Muscle of leg (tissue), 11 donors: ENCODE measurements around the gene MOB3B. TPM values are rescaled to one million over a fixed set of nuclear protein-coding genes. Genes with fewer than 3 reads are reported as not detected.

Source experiments
- DNase-seq: peaks from one replicate; pipeline ENCODE4 v3.0.0; 2013
- H3K27ac ChIP-seq: one replicate; pipeline ENCODE4 v1.5.1; 2013; ENCODE audit warnings: mild to moderate bottlenecking, low read length, control low read depth
- H3K27me3 ChIP-seq: one replicate; pipeline ENCODE4 v1.6.1; 2013; ENCODE audit warnings: low read length; ENCODE audit not compliant: control insufficient read depth, insufficient read depth
- H3K36me3 ChIP-seq: one replicate; pipeline ENCODE4 v1.6.1; 2013; ENCODE audit warnings: low read length; ENCODE audit not compliant: control insufficient read depth, insufficient read depth
- H3K4me1 ChIP-seq: one replicate; pipeline ENCODE4 v1.6.1; 2013; ENCODE audit warnings: low read length; ENCODE audit not compliant: control insufficient read depth, insufficient read depth
- H3K4me3 ChIP-seq: one replicate; pipeline ENCODE4 v1.5.1; 2013; ENCODE audit warnings: low read length, control low read depth
- H3K9me3 ChIP-seq: replicated peaks from 2 replicates; pipeline ENCODE4 v1.6.1; 2013; ENCODE audit warnings: low read depth, low read length; ENCODE audit not compliant: control insufficient read depth
- WGBS: methylation state at CpG from one replicate; pipeline ENCODE4 v1.1.5; 2013; ENCODE audit warnings: missing lambda C conversion rate; ENCODE audit not compliant: insufficient coverage; 5-methylcytosine and 5-hydroxymethylcytosine counted together
- polyA plus RNA-seq, 8 donors: library from polyadenylated mRNA; unstranded; fragments of 120-200 nt; gene quantifications; one replicate each; pipeline versions ENCODE4 v1.2.1 to v1.2.3, GENCODE V29; 2013; ENCODE audit warnings: inconsistent platforms in 1 of 8, low replicate concordance in 1 of 8; ENCODE audit not compliant: insufficient read length in 8 of 8, insufficient read depth in 1 of 8
- total RNA-seq: library from RNA; stranded (reverse); fragments of 120-200 nt; gene quantifications from one replicate; pipeline ENCODE4 v1.2.4, GENCODE V29; 2013

Gene MOB3B
- total and polyA plus RNA-seq, 9 donors = 1.4 to 4.3 (median 2.6) TPM

GRCh38 chr9:27350382-27350976, 179.1 kb downstream of the MOB3B start:
- no peak overlapping the region for H3K27ac ChIP-seq
- H3K27me3 ChIP-seq = no peaks in the 10 kb centered on the region
- no peaks in the 10 kb centered on the region for H3K9me3 ChIP-seq
- DNase-seq = no peak
- no peak overlapping the region for H3K4me3 ChIP-seq
- 92% methylated on average over 3 of the region's 5 CpGs for WGBS
- peaks cover 20% of the 10 kb centered on the region for H3K4me1 ChIP-seq
- no peaks in the 10 kb centered on the region for H3K36me3 ChIP-seq

GRCh38 chr9:27349698-27350080, 179.9 kb downstream of the MOB3B start:
- Histone ChIP-seq H3K4me3 (no peak overlapping the region), H3K27ac (no peak overlapping the region), H3K4me1 (peaks cover 20% of the 10 kb centered on the region), H3K9me3 (no peaks in the 10 kb centered on the region), H3K27me3 (no peaks in the 10 kb centered on the region), H3K36me3 (no peaks in the 10 kb centered on the region)
- 44% methylated on average over 1 of the region's 1 CpG for WGBS
- DNase-seq = no peak

- peak; percentile 62 for DNase-seq
- no peaks in the 10 kb centered on the region for H3K36me3 ChIP-seq
- 70% methylated on average over 3 of the region's 5 CpGs for WGBS
- H3K9me3 ChIP-seq = no peaks in the 10 kb centered on the region
- no peaks in the 10 kb centered on the region for H3K27me3 ChIP-seq
- no peak overlapping the region for H3K27ac ChIP-seq
- H3K4me3 ChIP-seq = no peak overlapping the region
- H3K4me1 ChIP-seq = peaks cover 19% of the 10 kb centered on the region
Observed at GRCh38 chr9:27348785-27349697, 180.6 kb downstream of the MOB3B start.

GRCh38 chr9:27347889-27348288, 181.7 kb downstream of the MOB3B start:
- 100% methylated on average over 1 of the region's 1 CpG for WGBS
- Histone ChIP-seq H3K4me1 (peaks cover 10% of the 10 kb centered on the region), H3K27ac (no peak overlapping the region), H3K9me3 (no peaks in the 10 kb centered on the region), H3K36me3 (no peaks in the 10 kb centered on the region), H3K4me3 (no peak overlapping the region), H3K27me3 (no peaks in the 10 kb centered on the region)
- DNase-seq = no peak

- peaks cover 14% of the 10 kb centered on the region for H3K4me1 ChIP-seq
- DNase-seq = no peak
- H3K4me3 ChIP-seq = no peak overlapping the region
- no peaks in the 10 kb centered on the region for H3K36me3 ChIP-seq
- no peaks in the 10 kb centered on the region for H3K9me3 ChIP-seq
- H3K27ac ChIP-seq = no peak overlapping the region
- WGBS = 98% methylated on average over 6 of the region's 7 CpGs
- no peaks in the 10 kb centered on the region for H3K27me3 ChIP-seq
Observed at GRCh38 chr9:27344776-27345175, 184.8 kb downstream of the MOB3B start.

GRCh38 chr9:27341545-27342294, 187.9 kb downstream of the MOB3B start:
- H3K36me3 ChIP-seq = no peaks in the 10 kb centered on the region
- no peak overlapping the region for H3K27ac ChIP-seq
- no peak overlapping the region for H3K4me3 ChIP-seq
- peaks cover 37% of the 10 kb centered on the region for H3K4me1 ChIP-seq
- H3K27me3 ChIP-seq = no peaks in the 10 kb centered on the region
- H3K9me3 ChIP-seq = no peaks in the 10 kb centered on the region
- peak; percentile 43 for DNase-seq
- 82% methylated on average over 4 of the region's 9 CpGs for WGBS

- no peak overlapping the region for H3K4me3 ChIP-seq
- H3K4me1 ChIP-seq = peaks cover 37% of the 10 kb centered on the region
- H3K9me3 ChIP-seq = no peaks in the 10 kb centered on the region
- H3K27me3 ChIP-seq = no peaks in the 10 kb centered on the region
- WGBS = 65% methylated on average over 4 of the region's 7 CpGs
- no peaks in the 10 kb centered on the region for H3K36me3 ChIP-seq
- no peak overlapping the region for H3K27ac ChIP-seq
- peak; percentile 32 for DNase-seq
Observed at GRCh38 chr9:27340961-27341511, 188.6 kb downstream of the MOB3B start.

GRCh38 chr9:27340285-27340674, 189.3 kb downstream of the MOB3B start:
- 64% methylated on average over 3 of the region's 5 CpGs for WGBS
- Histone ChIP-seq H3K4me1 (peaks cover 37% of the 10 kb centered on the region), H3K27me3 (no peaks in the 10 kb centered on the region), H3K4me3 (no peak overlapping the region), H3K36me3 (no peaks in the 10 kb centered on the region), H3K9me3 (no peaks in the 10 kb centered on the region), H3K27ac (no peak overlapping the region)
- DNase-seq = no peak

GRCh38 chr9:27339661-27340284, 189.8 kb downstream of the MOB3B start:
- no peaks in the 10 kb centered on the region for H3K9me3 ChIP-seq
- peaks cover 37% of the 10 kb centered on the region for H3K4me1 ChIP-seq
- DNase-seq = peak; percentile 27
- no peak overlapping the region for H3K4me3 ChIP-seq
- 98% methylated on average over 5 of the region's 11 CpGs for WGBS
- no peaks in the 10 kb centered on the region for H3K36me3 ChIP-seq
- no peak overlapping the region for H3K27ac ChIP-seq
- H3K27me3 ChIP-seq = no peaks in the 10 kb centered on the region
